ENCODE data around the gene SERPINA4. TPM values are rescaled to one million over a fixed set of nuclear protein-coding genes. Genes with fewer than 3 reads are reported as not detected.

Gene SERPINA4
- total and polyA plus RNA-seq, 2 of the 13 experiments (the other 11 are each of a cell fraction or from before 2014, with no cell fraction given), result 39.1 to 57.8 TPM

DNA sequence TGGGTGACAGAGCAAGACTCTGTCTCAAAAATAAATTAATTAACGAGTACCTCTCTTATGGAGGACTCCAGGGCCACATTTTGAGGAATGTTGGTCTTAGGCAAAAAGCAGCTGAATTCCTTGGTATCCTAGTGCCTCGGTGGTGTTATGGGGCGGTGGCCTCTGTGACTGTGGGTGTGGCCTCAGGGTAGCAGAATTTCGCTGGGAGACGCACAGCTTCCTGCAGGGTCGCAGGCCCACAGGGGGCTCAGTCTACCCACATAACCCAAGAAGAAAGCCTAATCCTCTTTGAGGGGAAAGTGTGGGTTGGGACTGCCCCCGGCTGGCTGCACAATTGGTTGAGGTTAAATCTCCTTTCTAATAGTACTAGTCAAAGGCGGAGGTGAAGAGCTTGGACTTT lies 11.2 kb upstream of the SERPINA4 start (continued):
- TF ChIP-seq RBFOX2 (IDR thresholded peaks at IDR 0.05; ENCODE audit: low read depth, low read length), result no peak
- TF ChIP-seq RBM22 (optimal IDR thresholded peaks at IDR 0.05; ENCODE audit: low read length), result no peak
- TF ChIP-seq KMT2A (CRISPR knock-in tag; IDR thresholded peaks at IDR 0.05), result no peak
- no peak for TF ChIP-seq JUNB (CRISPR knock-in tag; IDR thresholded peaks at IDR 0.05; ENCODE audit: borderline replicate concordance)
- TF ChIP-seq TRIM24 (CRISPR knock-in tag; IDR thresholded peaks at IDR 0.05), result no peak
- TF ChIP-seq ZNF256 (CRISPR knock-in tag; conservative IDR thresholded peaks at IDR 0.05), result no peak
- no peak for TF ChIP-seq RBAK (CRISPR knock-in tag; IDR thresholded peaks at IDR 0.05)
- TF ChIP-seq DMTF1 (CRISPR knock-in tag; IDR thresholded peaks at IDR 0.05), result no peak
- no peak for TF ChIP-seq AHR (CRISPR knock-in tag; IDR thresholded peaks at IDR 0.05)
- no peak for TF ChIP-seq IKZF1 (IDR thresholded peaks at IDR 0.05)
- no peak for TF ChIP-seq ZNF761 (CRISPR knock-in tag; conservative IDR thresholded peaks at IDR 0.05)
- TF ChIP-seq POLR2G (IDR thresholded peaks at IDR 0.05; ENCODE audit: low read depth, low read length), result no peak
- no peak for TF ChIP-seq YY1 (IDR thresholded peaks at IDR 0.05; ENCODE audit: insufficient read depth, insufficient replicate concordance, low read depth, low read length)
- no peak for TF ChIP-seq KLF6 (CRISPR knock-in tag; IDR thresholded peaks at IDR 0.05)
- TF ChIP-seq KAT7 (CRISPR knock-in tag; IDR thresholded peaks at IDR 0.05; ENCODE audit: borderline replicate concordance), result no peak
- no peak for TF ChIP-seq TSC22D2 (CRISPR knock-in tag; IDR thresholded peaks at IDR 0.05; ENCODE audit: borderline replicate concordance)
- no peak for TF ChIP-seq NCOR1 (IDR thresholded peaks at IDR 0.05; ENCODE audit: borderline replicate concordance, low read length)
- peak; percentile 54 for TF ChIP-seq STAG1 (CRISPR knock-in tag; IDR thresholded peaks at IDR 0.05)
- TF ChIP-seq MED1 (CRISPR knock-in tag; IDR thresholded peaks at IDR 0.05), result peak; percentile 39
- TF ChIP-seq, protein P1, sequence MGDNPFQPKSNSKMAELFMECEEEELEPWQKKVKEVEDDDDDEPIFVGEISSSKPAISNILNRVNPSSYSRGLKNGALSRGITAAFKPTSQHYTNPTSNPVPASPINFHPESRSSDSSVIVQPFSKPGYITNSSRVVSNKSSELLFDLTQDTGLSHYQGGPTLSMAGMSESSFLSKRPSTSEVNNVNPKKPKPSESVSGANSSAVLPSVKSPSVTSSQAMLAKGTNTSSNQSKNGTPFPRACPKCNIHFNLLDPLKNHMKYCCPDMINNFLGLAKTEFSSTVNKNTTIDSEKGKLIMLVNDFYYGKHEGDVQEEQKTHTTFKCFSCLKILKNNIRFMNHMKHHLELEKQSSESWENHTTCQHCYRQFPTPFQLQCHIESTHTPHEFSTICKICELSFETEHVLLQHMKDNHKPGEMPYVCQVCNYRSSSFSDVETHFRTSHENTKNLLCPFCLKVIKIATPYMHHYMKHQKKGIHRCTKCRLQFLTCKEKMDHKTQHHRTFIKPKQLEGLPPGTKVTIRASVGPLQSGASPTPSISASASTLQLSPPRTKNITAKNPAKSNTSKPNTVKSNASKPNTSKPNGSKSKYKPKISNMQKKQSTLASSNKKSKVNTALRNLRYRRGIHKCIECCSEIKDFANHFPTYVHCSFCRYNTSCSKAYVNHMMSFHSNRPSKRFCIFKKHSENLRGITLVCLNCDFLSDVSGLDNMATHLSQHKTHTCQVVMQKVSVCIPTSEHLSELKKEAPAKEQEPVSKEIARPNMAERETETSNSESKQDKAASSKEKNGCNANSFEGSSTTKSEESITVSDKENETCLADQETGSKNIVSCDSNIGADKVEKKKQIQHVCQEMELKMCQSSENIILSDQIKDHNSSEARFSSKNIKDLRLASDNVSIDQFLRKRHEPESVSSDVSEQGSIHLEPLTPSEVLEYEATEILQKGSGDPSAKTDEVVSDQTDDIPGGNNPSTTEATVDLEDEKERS (CRISPR knock-in tag; IDR thresholded peaks at IDR 0.05), result no peak
- TF ChIP-seq REL (CRISPR knock-in tag; conservative IDR thresholded peaks at IDR 0.05), result no peak
- no peak for TF ChIP-seq CBFB (CRISPR knock-in tag; IDR thresholded peaks at IDR 0.05)
- no peak for TF ChIP-seq GABPA (IDR thresholded peaks at IDR 0.05; ENCODE audit: low read depth, low read length)
- TF ChIP-seq GABPA (CRISPR knock-in tag; IDR thresholded peaks at IDR 0.05; ENCODE audit: low read depth), result 0 out of 2 replicates have a peak, but pooled peaks have one; percentile 13
- TF ChIP-seq, protein P2, sequence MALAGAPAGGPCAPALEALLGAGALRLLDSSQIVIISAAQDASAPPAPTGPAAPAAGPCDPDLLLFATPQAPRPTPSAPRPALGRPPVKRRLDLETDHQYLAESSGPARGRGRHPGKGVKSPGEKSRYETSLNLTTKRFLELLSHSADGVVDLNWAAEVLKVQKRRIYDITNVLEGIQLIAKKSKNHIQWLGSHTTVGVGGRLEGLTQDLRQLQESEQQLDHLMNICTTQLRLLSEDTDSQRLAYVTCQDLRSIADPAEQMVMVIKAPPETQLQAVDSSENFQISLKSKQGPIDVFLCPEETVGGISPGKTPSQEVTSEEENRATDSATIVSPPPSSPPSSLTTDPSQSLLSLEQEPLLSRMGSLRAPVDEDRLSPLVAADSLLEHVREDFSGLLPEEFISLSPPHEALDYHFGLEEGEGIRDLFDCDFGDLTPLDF (CRISPR knock-in tag; IDR thresholded peaks at IDR 0.05), result no peak
- TF ChIP-seq TOE1 (CRISPR knock-in tag; IDR thresholded peaks at IDR 0.05), result no peak
- TF ChIP-seq ERF (CRISPR knock-in tag; IDR thresholded peaks at IDR 0.05), result no peak

All from HepG2 (cell line).